PC-9 (cell line): Measurements from ENCODE around the gene GABPB2. TPM values are rescaled to one million over a fixed set of nuclear protein-coding genes. Genes with fewer than 3 reads are reported as not detected.

Experiments
- BruUV-seq: library from RNA; stranded (reverse); fragments of 400-500 nt; replicated peaks from 2 replicates; lab custom pipeline; 2021; lab: Mats Ljungman, UMichigan
- CTCF ChIA-PET: fragments of 300-600 bp; sonication (Branson Sonifier 250); formaldehyde crosslinking; loops from one replicate; lab custom pipeline; 2022; ENCODE audit warnings: antibody characterized with exemption; lab: Charles Lee
- POLR2A ChIA-PET: fragments of 300-600 bp; sonication (Branson Sonifier 250); formaldehyde crosslinking; loops from one replicate; lab custom pipeline; 2022; ENCODE audit warnings: antibody characterized with exemption; ENCODE audit not compliant: unreplicated experiment; lab: Charles Lee
- DNase-seq, 2 experiments: peaks; one replicate each; pipeline versions ENCODE4 v3.0.0 to v3.0.0-alpha.2; 2015 to 2022; ENCODE audit warnings: mixed read lengths in 1 of 2
- H2AFZ ChIP-seq: fragments of 200-600 bp; sonication (generic); 2 replicates; pipeline ENCODE4 v1.8.1; 2017; ENCODE audit warnings: antibody characterized with exemption
- H3F3A ChIP-seq: fragments of 200-600 bp; sonication (generic); 2 replicates; pipeline ENCODE4 v1.8.1; 2017; ENCODE audit warnings: antibody characterized with exemption, mild to moderate bottlenecking, low read depth; ENCODE audit not compliant: insufficient read depth
- H3K27ac ChIP-seq: fragments of 200-600 bp; sonication (generic); 2 replicates; pipeline ENCODE4 v1.6.1; 2016; ENCODE audit warnings: mixed run types
- H3K27me3 ChIP-seq: fragments of 200-600 bp; sonication (generic); 2 replicates; pipeline ENCODE4 v1.6.1; 2016; ENCODE audit warnings: low read depth, mixed run types; ENCODE audit not compliant: insufficient read depth
- H3K36me3 ChIP-seq: fragments of 200-600 bp; sonication (generic); 2 replicates; pipeline ENCODE4 v1.6.1; 2016; ENCODE audit warnings: low read depth, mixed run types
- H3K4me1 ChIP-seq: fragments of 200-600 bp; sonication (generic); replicated peaks from 2 replicates; pipeline ENCODE4 v1.6.1; 2016; ENCODE audit warnings: mixed run types; ENCODE audit not compliant: insufficient read depth
- H3K4me2 ChIP-seq: fragments of 200-600 bp; sonication (generic); 2 replicates; pipeline ENCODE4 v1.6.1; 2017; ENCODE audit warnings: mixed run types
- H3K4me3 ChIP-seq: fragments of 200-600 bp; sonication (generic); 2 replicates; pipeline ENCODE4 v1.6.1; 2016; ENCODE audit warnings: mixed run types
- H3K79me2 ChIP-seq: fragments of 200-600 bp; sonication (generic); 2 replicates; pipeline ENCODE4 v1.6.1; 2017; ENCODE audit warnings: low read depth, mixed run types
- H3K9me2 ChIP-seq: fragments of 200-600 bp; sonication (generic); 2 replicates; pipeline ENCODE4 v1.8.1; 2017; ENCODE audit warnings: mild to moderate bottlenecking; ENCODE audit not compliant: insufficient read depth
- H3K9me3 ChIP-seq: fragments of 200-600 bp; sonication (generic); 2 replicates; pipeline ENCODE4 v1.8.1; 2016; ENCODE audit warnings: low read depth; ENCODE audit not compliant: insufficient read depth
- H4K20me1 ChIP-seq: fragments of 200-600 bp; sonication (generic); 2 replicates; pipeline ENCODE4 v1.8.1; 2017; ENCODE audit not compliant: insufficient read depth
- EZH2 ChIP-seq: fragments of 200-600 bp; sonication (generic); IDR thresholded peaks from 2 replicates; pipeline ENCODE4 v1.8.0; 2017; ENCODE audit warnings: antibody characterized with exemption, low read depth
- intact Hi-C: fragments of 100-400 bp; cut with micrococcal nuclease; formaldehyde crosslinking; loops from one replicate; pipeline ENCODE4 v1.10.0; 2022; ENCODE audit not compliant: unreplicated experiment
- total RNA-seq: library from RNA; stranded (reverse); gene quantifications from 2 replicates; pipeline ENCODE4 v1.2.3, GENCODE V29; 2021
- TF ChIP-seq, protein P1 (sequence below): fragments of 200-600 bp; sonication (generic); conservative IDR thresholded peaks from 2 replicates; pipeline ENCODE4 v1.6.1; 2017; ENCODE audit warnings: mixed run types, antibody characterized with exemption, mild to moderate bottlenecking, moderate library complexity

Gene GABPB2
- total RNA-seq, 1 experiment from 2014 or later: 6.6 TPM

DNA sequence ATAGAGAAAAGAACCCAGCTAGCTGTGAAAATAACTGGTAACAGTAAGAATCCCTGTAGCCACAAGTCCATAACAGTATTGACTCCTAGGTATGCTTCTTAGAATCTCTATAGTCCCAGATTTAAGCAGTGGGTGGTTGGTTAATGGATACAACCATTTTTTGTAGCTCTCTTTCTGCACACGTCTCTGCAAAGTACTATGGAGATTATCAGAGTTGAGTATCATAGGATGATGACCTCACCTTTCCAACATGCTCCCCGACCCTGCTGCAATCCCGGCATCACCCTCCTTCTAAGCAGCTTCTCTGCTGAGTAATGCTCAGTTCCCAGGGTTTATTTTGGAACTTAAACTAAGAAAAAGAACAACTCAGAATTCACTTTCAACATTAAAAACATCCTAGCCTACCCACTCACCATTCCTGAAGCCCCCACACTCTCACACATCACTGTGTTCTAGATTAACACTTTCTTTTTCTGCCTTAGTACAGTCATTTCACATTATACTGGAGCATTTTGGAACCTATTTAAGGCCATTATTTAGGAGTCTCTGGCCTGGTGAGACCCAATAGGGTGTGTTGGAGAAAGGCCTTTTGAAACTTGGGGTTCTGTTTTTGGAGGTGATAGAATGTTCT lies 7.7 kb upstream of the GABPB2 start:
- peaks cover 3% of the 10 kb centered on the region for H3F3A ChIP-seq
- H3K79me2 ChIP-seq: peaks cover 16% of the 10 kb centered on the region
- peaks cover 14% of the 10 kb centered on the region for H3K4me1 ChIP-seq
- H3K4me3 ChIP-seq: no peak overlapping the region
- no peaks in the 10 kb centered on the region for H3K9me3 ChIP-seq
- intact Hi-C loops: loop anchor here (10.0 kb wide), 1 partner anchor 498 kb away; no protein-coding TSS in a partner anchor
- TF ChIP-seq EZH2: no peak
- TF ChIP-seq, protein P1, sequence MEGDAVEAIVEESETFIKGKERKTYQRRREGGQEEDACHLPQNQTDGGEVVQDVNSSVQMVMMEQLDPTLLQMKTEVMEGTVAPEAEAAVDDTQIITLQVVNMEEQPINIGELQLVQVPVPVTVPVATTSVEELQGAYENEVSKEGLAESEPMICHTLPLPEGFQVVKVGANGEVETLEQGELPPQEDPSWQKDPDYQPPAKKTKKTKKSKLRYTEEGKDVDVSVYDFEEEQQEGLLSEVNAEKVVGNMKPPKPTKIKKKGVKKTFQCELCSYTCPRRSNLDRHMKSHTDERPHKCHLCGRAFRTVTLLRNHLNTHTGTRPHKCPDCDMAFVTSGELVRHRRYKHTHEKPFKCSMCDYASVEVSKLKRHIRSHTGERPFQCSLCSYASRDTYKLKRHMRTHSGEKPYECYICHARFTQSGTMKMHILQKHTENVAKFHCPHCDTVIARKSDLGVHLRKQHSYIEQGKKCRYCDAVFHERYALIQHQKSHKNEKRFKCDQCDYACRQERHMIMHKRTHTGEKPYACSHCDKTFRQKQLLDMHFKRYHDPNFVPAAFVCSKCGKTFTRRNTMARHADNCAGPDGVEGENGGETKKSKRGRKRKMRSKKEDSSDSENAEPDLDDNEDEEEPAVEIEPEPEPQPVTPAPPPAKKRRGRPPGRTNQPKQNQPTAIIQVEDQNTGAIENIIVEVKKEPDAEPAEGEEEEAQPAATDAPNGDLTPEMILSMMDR: no peak
- no peaks in the 10 kb centered on the region for H3K27me3 ChIP-seq
- no TSS peak for BruUV-seq
- peak overlapping the region; percentile 30 for H3K27ac ChIP-seq
- CTCF ChIA-PET: interaction anchor here (1.0 kb wide), 1 partner anchor 81 kb away, joined by 3 read pairs; no protein-coding TSS in a partner anchor
- POLR2A ChIA-PET: interaction anchor here (0.5 to 0.7 kb wide), 6 partner anchors 76 to 447 kb away, joined by 3 to 40 read pairs (median 3); no protein-coding TSS in a partner anchor
- H3K36me3 ChIP-seq: no peaks in the 10 kb centered on the region
- H3K9me2 ChIP-seq: no peaks in the 10 kb centered on the region
- 0 out of 2 replicates have a peak overlapping the region, but pooled peaks have one; percentile 6 for H3K4me2 ChIP-seq
- H2AFZ ChIP-seq: no peak overlapping the region
- H4K20me1 ChIP-seq: peaks cover 5% of the 10 kb centered on the region; the same call in 1 of the 2 replicates
- peak in 1 of 2 experiments; percentile 48 for DNase-seq

DNA sequence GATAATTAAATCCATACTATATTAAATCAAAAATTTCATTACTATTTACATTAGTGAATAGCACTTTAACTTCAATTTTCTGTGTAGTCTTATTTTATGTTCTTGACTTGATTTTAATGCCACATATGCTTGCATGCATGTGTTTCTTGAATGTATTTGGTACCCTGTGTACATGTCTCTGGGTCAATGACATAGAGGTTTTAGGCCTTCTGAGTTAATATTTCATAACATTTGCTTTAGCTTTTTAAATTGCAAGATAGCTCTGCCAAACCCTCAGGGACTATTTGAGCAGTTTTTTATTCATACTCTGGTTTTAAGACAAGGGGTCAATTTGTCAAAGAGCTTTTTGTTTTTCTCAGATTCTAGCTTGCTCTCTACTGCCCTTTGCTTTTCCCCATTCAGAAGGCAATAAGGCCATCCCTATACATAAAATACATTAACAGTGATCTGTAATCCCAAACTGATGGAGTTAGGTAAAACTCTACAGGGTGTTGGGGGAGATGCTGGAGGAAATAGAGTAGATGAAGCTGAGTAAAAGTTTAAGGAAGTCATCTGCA lies 5.4 kb upstream of the GABPB2 start:
- Histone ChIP-seq H2AFZ (no peak overlapping the region), H3K4me2 (no peak overlapping the region), H3K9me2 (no peaks in the 10 kb centered on the region), H3K27me3 (no peaks in the 10 kb centered on the region), H3K27ac (no peak overlapping the region), H3K36me3 (no peaks in the 10 kb centered on the region), H3F3A (peaks cover 20% of the 10 kb centered on the region), H4K20me1 (no peaks in the 10 kb centered on the region), H3K79me2 (peaks cover 6% of the 10 kb centered on the region), H3K4me3 (no peak overlapping the region), H3K9me3 (no peaks in the 10 kb centered on the region), H3K4me1 (peaks cover 17% of the 10 kb centered on the region)
- intact Hi-C loops: loop anchor here (10.0 kb wide), 1 partner anchor 500 kb away; no protein-coding TSS in a partner anchor
- ChIA-PET CTCF (interaction anchor here (1.2 kb wide), 1 partner anchor 35 kb away, joined by 3 read pairs; no protein-coding TSS in a partner anchor), POLR2A (interaction anchor here (0.7 kb wide), 2 partner anchors 306 to 702 kb away, joined by 3 to 4 read pairs; no protein-coding TSS in a partner anchor)
- no peak for DNase-seq
- no TSS peak for BruUV-seq
- TF ChIP-seq, protein P1: no peak
- TF ChIP-seq EZH2: no peak

GRCh38 chr1:151067185-151067584 lies 3.4 kb upstream of the GABPB2 start:
- CTCF ChIA-PET: no interaction called here
- Histone ChIP-seq H3K27ac (no peak overlapping the region), H3K9me3 (no peaks in the 10 kb centered on the region), H4K20me1 (no peaks in the 10 kb centered on the region), H3K4me3 (no peak overlapping the region), H3F3A (peaks cover 27% of the 10 kb centered on the region), H3K79me2 (peaks cover 13% of the 10 kb centered on the region), H3K36me3 (no peaks in the 10 kb centered on the region), H2AFZ (no peak overlapping the region), H3K4me2 (no peak overlapping the region), H3K27me3 (no peaks in the 10 kb centered on the region), H3K9me2 (no peaks in the 10 kb centered on the region), H3K4me1 (peaks cover 17% of the 10 kb centered on the region)
- no peak for DNase-seq
- intact Hi-C loops: loop anchor here (10.0 kb wide), 1 partner anchor 502 kb away; no protein-coding TSS in a partner anchor
- TF ChIP-seq EZH2: no peak
- TF ChIP-seq, protein P1: no peak
- BruUV-seq: no TSS peak
- POLR2A ChIA-PET: no interaction called here
